Thoracic aorta (tissue), 2 donors: ENCODE measurements around the gene CDH12. TPM values are rescaled to one million over a fixed set of nuclear protein-coding genes. Genes with fewer than 3 reads are reported as not detected.

ENCODE experiments used
- ATAC-seq: fragments of 150-250 bp; one replicate; pipeline ENCODE4 v1.8.0; 2017; ENCODE audit warnings: low read depth; ENCODE audit not compliant: insufficient number of reproducible peaks, low FRiP score
- DNase-seq: peaks from one replicate; pipeline ENCODE4 v3.0.0-alpha.2; 2020; ENCODE audit warnings: low spot score
- H3K27ac ChIP-seq, 2 donors: fragments of 200-600 bp; sonication (generic); 1 replicate in 1 of 2; 2 replicates in 1 of 2; pipeline ENCODE4 v1.5.1; 2016; ENCODE audit warnings: mild to moderate bottlenecking in 2 of 2, moderate library complexity in 2 of 2
- H3K27me3 ChIP-seq: fragments of 200-600 bp; sonication (generic); replicated peaks from 2 replicates; pipeline ENCODE4 v1.6.0; 2016; ENCODE audit warnings: mild to moderate bottlenecking; ENCODE audit not compliant: insufficient read depth
- H3K36me3 ChIP-seq: fragments of 200-600 bp; sonication (generic); one replicate; pipeline ENCODE4 v1.5.1; 2016
- H3K4me1 ChIP-seq, 2 donors: fragments of 200-600 bp; sonication (generic); 1 replicate in 1 of 2; 2 replicates in 1 of 2; pipeline versions ENCODE4 v1.5.1 to v1.6.0; 2016; ENCODE audit warnings: low read depth in 2 of 2, mild to moderate bottlenecking in 1 of 2; ENCODE audit not compliant: control insufficient read depth in 1 of 2
- H3K4me3 ChIP-seq: fragments of 200-600 bp; sonication (generic); 2 replicates; pipeline ENCODE4 v1.5.1; 2016; ENCODE audit warnings: mild to moderate bottlenecking
- H3K9me3 ChIP-seq: fragments of 200-600 bp; sonication (generic); 2 replicates; pipeline ENCODE4 v1.5.1; 2016
- CTCF ChIP-seq: fragments of 200-600 bp; sonication (generic); IDR thresholded peaks from one replicate; pipeline ENCODE4 v1.5.1; 2019; ENCODE audit warnings: antibody characterized with exemption
- total RNA-seq, 2 donors: library from RNA; depleted of rRNA; stranded (reverse); fragments of >200 nt; gene quantifications; one replicate each; pipeline versions ENCODE4 v1.1.0 to v1.2.3, GENCODE V29; 2016

The CDH12 gene
- total RNA-seq, 2 donors from 2014 or later, result not detected

- no peaks in the 10 kb centered on the region for H3K36me3 ChIP-seq
- no peak overlapping the region for H3K4me3 ChIP-seq
- H3K4me1 ChIP-seq, result no peaks in the 10 kb centered on the region
- no peaks in the 10 kb centered on the region for H3K9me3 ChIP-seq
- ATAC-seq (no peak), DNase-seq (no peak)
- no peak overlapping the region for H3K27ac ChIP-seq
- no peak for TF ChIP-seq CTCF
- no peaks in the 10 kb centered on the region for H3K27me3 ChIP-seq
Measured at GRCh38 chr5:22722056-22722455, 131.1 kb downstream of the CDH12 start.

- Histone ChIP-seq H3K4me3 (no peak overlapping the region), H3K36me3 (no peaks in the 10 kb centered on the region), H3K4me1 (no peaks in the 10 kb centered on the region), H3K9me3 (no peaks in the 10 kb centered on the region), H3K27me3 (no peaks in the 10 kb centered on the region), H3K27ac (no peak overlapping the region)
- ATAC-seq (no peak), DNase-seq (no peak)
- TF ChIP-seq CTCF, result no peak
Measured at GRCh38 chr5:22719842-22720241, 133.3 kb downstream of the CDH12 start.

- DNase-seq, result no peak
- no peak for TF ChIP-seq CTCF
- no peak for ATAC-seq
- no peaks in the 10 kb centered on the region for H3K9me3 ChIP-seq
- H3K4me3 ChIP-seq, result no peak overlapping the region
- no peak overlapping the region for H3K27ac ChIP-seq
- no peaks in the 10 kb centered on the region for H3K36me3 ChIP-seq
- H3K4me1 ChIP-seq, result no peaks in the 10 kb centered on the region
- H3K27me3 ChIP-seq, result no peaks in the 10 kb centered on the region
Measured at GRCh38 chr5:22710660-22711059, 142.5 kb downstream of the CDH12 start.

GRCh38 chr5:22709743-22710142 lies 143.4 kb downstream of the CDH12 start:
- no peak for DNase-seq
- Histone ChIP-seq H3K4me3 (no peak overlapping the region), H3K4me1 (no peaks in the 10 kb centered on the region), H3K27me3 (no peaks in the 10 kb centered on the region), H3K36me3 (no peaks in the 10 kb centered on the region), H3K9me3 (no peaks in the 10 kb centered on the region), H3K27ac (no peak overlapping the region)
- no peak for ATAC-seq
- TF ChIP-seq CTCF, result no peak

- no peaks in the 10 kb centered on the region for H3K4me1 ChIP-seq
- H3K9me3 ChIP-seq, result no peaks in the 10 kb centered on the region
- DNase-seq (no peak), ATAC-seq (no peak)
- H3K4me3 ChIP-seq, result no peak overlapping the region
- no peak overlapping the region for H3K27ac ChIP-seq
- TF ChIP-seq CTCF, result no peak
- no peaks in the 10 kb centered on the region for H3K36me3 ChIP-seq
- H3K27me3 ChIP-seq, result no peaks in the 10 kb centered on the region
Measured at GRCh38 chr5:22708770-22709328, 144.3 kb downstream of the CDH12 start.
